ENCODE results near the gene GALNTL6.

Gene GALNTL6

GRCh38 chr4:172650758-172651530 lies 837.7 kb downstream of the GALNTL6 start:
- no peak for DNase-seq (ENCODE audit: low read depth in 1 of 2, low spot score in 1 of 2)
- TF ChIP-seq REST (IDR thresholded peaks at IDR 0.05; ENCODE audit: insufficient replicate concordance, low read depth) (no peak), POLR2AphosphoS5 (IDR thresholded peaks at IDR 0.05; ENCODE audit: low read depth) (no peak), CTCF (IDR thresholded peaks at IDR 0.05; ENCODE audit: insufficient read depth, low read length) (no peak), SPI1 (IDR thresholded peaks at IDR 0.05; ENCODE audit: borderline replicate concordance, low read depth) (no peak), GABPA (IDR thresholded peaks at IDR 0.05; ENCODE audit: low read depth) (no peak)
- Histone ChIP-seq H3K4me3 (replicated peaks; ENCODE audit: insufficient read depth, low read length) (no peak overlapping the region), H3K27me3 (ENCODE audit: insufficient read depth, poor library complexity, severe bottlenecking) (no peaks in the 10 kb centered on the region), H3K27ac (replicated peaks) (no peak overlapping the region)

GRCh38 chr4:172651961-172652360 lies 838.8 kb downstream of the GALNTL6 start:
- no peak overlapping the region for H3K27ac ChIP-seq (replicated peaks)
- no peak overlapping the region for H3K4me3 ChIP-seq (replicated peaks; ENCODE audit: insufficient read depth, low read length)
- DNase-seq (ENCODE audit: low read depth in 1 of 2, low spot score in 1 of 2), result no peak
- no peak for TF ChIP-seq CTCF (IDR thresholded peaks at IDR 0.05; ENCODE audit: insufficient read depth, low read length)
- TF ChIP-seq GABPA (IDR thresholded peaks at IDR 0.05; ENCODE audit: low read depth), result no peak
- no peak for TF ChIP-seq POLR2AphosphoS5 (IDR thresholded peaks at IDR 0.05; ENCODE audit: low read depth)
- TF ChIP-seq REST (IDR thresholded peaks at IDR 0.05; ENCODE audit: insufficient replicate concordance, low read depth), result no peak
- TF ChIP-seq SPI1 (IDR thresholded peaks at IDR 0.05; ENCODE audit: borderline replicate concordance, low read depth), result no peak
- H3K27me3 ChIP-seq (ENCODE audit: insufficient read depth, poor library complexity, severe bottlenecking), result no peaks in the 10 kb centered on the region

GRCh38 chr4:172652369-172652768 lies 839.2 kb downstream of the GALNTL6 start:
- TF ChIP-seq CTCF (IDR thresholded peaks at IDR 0.05; ENCODE audit: insufficient read depth, low read length) (no peak), POLR2AphosphoS5 (IDR thresholded peaks at IDR 0.05; ENCODE audit: low read depth) (no peak), GABPA (IDR thresholded peaks at IDR 0.05; ENCODE audit: low read depth) (no peak), SPI1 (IDR thresholded peaks at IDR 0.05; ENCODE audit: borderline replicate concordance, low read depth) (no peak), REST (IDR thresholded peaks at IDR 0.05; ENCODE audit: insufficient replicate concordance, low read depth) (no peak)
- no peak for DNase-seq (ENCODE audit: low read depth in 1 of 2, low spot score in 1 of 2)
- Histone ChIP-seq H3K4me3 (replicated peaks; ENCODE audit: insufficient read depth, low read length) (no peak overlapping the region), H3K27ac (replicated peaks) (no peak overlapping the region), H3K27me3 (ENCODE audit: insufficient read depth, poor library complexity, severe bottlenecking) (no peaks in the 10 kb centered on the region)

All from HL-60 (cell line).